HK-2 (cell line): ENCODE measurements around the gene KCNC2.

Experiments
- DNase-seq: peaks from one replicate; pipeline ENCODE4 v3.0.0-alpha.2; 2018; ENCODE audit not compliant: unreplicated experiment

The KCNC2 gene

DNA sequence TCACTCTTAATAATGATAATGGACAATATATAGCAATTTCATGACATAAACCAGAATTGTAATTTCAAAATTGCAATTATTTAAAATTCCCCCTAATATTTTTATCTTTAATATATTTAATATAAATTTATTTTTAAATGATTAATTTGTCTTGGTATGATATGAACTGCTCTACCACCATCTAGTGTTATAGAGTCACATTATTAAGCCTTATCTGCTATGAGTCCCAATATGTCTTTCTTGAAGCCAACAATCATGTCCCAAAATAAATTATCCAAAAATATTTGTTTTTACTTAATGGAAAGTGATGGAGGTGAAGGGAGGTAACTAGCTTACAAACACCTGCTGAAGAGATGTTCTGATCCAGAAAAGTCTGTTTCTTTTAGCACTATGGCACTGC, 151.4 kb downstream of the KCNC2 start:
- no peak for DNase-seq

DNA sequence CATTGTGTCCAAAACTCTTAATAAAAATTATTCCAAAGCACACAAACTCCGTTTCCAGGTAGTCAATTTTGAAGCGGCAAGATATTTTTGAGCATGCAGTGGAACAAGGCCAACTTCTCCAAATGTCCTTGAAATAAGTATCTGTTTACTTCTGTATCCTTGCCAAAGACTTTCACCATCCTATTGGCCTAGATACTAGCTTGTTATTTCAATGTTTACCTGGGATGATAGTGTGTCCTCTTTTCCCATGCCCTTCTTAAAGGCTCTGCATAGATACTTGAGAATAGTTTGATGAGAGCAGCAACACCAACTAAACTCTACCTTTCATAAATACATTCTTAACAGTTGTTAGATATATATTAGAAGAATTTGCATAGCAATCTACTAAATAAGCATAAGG, 160.9 kb downstream of the KCNC2 start:
- DNase-seq, result no peak

DNA sequence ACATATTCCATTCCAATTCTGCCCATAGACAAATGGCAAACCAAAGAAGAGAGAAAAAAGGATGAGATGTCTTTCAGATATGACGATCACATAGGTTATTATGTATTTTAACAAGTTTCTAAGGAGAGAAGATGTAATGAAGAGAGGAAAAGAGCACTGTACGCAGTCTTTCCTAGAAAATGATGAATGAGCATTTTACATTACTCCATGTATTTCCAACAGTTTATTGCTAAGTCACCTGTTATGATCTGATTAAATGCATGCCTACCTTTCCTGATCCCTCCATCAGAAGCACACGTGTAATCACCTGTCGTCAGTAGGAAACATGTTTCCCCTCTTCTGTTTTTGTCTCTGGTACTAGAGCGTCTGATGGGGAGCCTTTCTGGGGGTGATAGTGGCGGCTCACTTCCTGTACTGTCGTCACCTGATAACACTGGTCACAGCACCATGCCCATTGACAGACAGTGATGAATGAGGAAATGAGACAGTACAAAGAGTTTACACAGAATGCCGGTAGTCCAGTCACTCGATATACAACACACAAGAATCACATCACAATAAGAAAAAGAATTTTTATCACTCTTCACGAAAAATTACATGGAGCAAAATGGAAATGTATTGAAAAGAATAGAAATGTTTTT, 161.6 kb downstream of the KCNC2 start:
- DNase-seq, result no peak

DNA sequence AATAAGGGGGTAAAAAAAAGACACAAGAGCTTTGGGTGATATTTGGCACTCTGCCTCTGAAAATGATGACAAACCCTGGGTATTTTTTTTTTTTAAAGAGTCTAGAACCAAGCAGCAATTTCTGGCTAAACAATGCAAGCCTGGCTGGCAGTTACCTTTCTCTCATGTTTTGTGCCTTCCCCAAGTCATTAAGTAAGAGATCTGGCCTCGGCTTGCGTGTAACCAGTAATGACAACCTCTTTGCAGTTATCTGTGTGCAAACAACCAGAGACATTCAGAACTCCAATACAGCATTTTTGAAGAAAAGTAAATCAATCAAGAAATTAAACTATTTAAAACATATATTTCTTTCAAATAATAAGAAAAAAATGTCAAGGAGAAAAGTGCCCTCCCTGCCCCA, 167.5 kb downstream of the KCNC2 start:
- no peak for DNase-seq

DNA sequence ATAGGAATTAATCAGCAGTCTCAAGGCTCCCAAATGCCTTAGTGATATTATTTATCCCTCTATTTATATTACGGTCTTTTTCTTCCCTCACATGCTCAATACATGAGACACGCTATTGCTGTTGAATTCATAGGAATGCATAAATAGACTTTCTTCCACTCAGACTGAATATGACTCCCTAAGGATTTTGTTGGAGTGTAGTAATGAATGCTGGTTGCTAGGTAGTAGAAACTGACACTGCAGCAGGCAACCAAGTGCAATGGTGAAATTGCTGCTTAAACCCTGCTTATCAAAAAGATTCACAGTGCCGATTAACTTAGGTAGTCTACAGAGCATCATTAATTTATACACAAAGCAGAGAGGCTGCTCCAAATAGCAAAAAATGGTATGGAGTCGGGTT, 168.2 kb downstream of the KCNC2 start:
- DNase-seq, result no peak

DNA sequence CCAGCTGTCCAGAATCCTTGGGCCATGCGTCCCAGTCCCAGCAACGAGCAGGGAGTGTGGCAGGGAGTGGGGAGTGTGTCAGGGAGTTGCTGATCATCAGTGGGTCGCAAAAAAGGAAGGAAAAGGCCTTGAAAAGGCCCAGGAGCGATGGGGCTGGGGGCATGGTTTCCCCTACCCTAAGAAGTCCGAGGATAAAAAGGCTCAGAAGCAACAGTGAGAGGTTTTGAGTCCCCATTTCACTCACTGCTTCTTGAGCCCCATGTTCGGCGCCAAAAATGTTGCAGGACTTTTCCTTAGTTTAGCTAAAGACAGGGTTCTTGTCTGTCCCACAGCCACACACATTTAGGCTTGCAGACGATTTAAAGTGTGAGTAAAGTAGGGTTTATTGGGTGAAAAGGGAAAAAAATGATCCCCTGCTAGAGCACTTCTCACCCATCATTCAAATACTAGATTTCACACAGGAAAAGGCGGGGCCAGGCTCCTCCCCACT, 189.5 kb downstream of the KCNC2 start:
- DNase-seq, result no peak

DNA sequence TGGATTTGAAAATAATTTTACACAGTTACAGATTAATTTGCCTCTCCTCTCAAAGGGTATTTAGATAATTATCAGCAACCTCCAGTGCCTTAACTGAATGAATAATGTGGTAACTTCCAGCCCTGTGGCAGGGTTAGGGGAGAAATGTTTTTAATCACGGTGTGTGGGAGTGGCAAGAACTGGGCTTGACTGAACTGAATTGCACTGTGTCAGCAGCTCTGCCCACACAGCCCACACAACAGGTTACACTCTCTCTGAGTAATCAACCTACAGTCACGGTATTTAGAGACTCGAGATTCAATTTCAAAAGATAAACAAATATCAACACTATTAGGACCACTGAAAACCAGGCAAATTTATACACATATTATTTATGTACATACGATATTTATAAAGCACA, 198.5 kb downstream of the KCNC2 start:
- DNase-seq, result no peak

DNA sequence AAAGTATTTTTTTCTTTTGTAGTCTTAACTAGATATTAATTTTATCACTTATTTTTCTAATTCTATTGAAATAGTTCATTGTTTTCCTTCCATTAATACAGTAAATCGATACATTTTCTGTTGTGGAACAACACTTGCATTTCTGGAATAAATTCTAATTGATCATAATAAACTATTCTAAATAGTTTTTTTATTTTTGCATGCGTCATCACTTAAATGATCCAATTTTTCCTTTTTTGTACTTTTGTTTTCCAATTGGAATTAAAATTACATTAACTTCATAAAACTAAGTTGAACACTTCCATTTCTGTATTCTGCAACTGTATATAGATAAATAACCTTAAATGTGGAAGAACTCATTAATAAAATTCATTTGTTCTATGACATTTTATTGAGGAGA, 202.5 kb downstream of the KCNC2 start:
- no peak for DNase-seq

DNA sequence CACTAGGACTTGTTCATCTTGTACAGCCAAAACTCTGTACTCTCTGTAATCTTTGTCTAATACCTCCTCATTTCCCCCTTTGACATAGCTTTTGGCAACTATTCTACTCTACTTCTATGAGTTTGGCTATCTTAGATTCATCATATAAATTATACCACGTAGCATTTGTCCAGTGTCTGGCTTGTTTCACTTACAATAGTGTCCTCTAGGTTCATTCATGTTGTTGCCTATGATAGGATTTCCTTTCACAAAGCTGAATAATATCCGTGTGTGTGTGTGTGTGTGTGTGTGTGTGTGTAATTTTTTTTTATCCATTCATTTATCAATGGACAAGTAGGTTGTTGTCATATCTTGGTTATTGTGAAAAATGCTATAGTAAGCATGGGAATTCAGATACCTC, 209.5 kb downstream of the KCNC2 start:
- no peak for DNase-seq

DNA sequence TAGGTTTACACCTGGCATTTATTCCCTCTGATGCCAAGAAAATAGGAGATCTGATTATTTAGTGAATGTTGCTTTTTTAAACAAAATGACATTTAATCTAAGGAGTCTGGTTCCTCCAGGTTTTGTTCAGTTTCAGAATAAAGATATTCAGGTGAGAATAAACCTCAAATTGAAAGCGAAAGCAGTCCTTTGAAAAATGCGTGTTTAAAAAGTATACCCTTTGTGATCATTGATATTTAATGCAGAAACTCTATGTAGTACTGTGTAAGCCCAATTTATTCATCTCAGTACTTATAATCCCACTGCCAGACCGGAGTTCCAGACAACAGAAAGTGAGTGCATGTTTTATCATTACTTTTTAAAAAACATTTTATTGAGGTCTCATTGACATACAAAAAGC, 210.2 kb downstream of the KCNC2 start:
- DNase-seq, result no peak
